H1 (cell line): ENCODE results near the gene TSSK6. TPM values are rescaled to one million over a fixed set of nuclear protein-coding genes. Genes with fewer than 3 reads are reported as not detected.
A peak's percentile ranks its signal among the peaks of the same experiment; 100 is the strongest.

Experiments
- CTCF ChIA-PET: fragments of 300-600 bp; sonication (Branson Sonifier 250); formaldehyde crosslinking; loops from one replicate; lab custom pipeline; 2021; ENCODE audit not compliant: partially characterized antibody; lab: Charles Lee
- POLR2A ChIA-PET: fragments of 300-600 bp; sonication (Branson Sonifier 250); formaldehyde crosslinking; loops from one replicate; lab custom pipeline; 2021; ENCODE audit warnings: inconsistent platforms; ENCODE audit not compliant: partially characterized antibody; lab: Charles Lee
- DNase-seq, 2 experiments: peaks; one replicate each; pipeline versions ENCODE4 v3.0.0 to v3.0.0-alpha.2; 2010 to 2022; ENCODE audit warnings: low spot score in 2 of 2, low read depth in 1 of 2, mixed read lengths in 1 of 2
- FAIRE-seq: peaks from 2 replicates; lab custom pipeline; 2011; peaks lifted over from hg19 to GRCh38; lab: Jason Lieb, UNC
- H2AFZ ChIP-seq: 2 replicates; pipeline ENCODE4 v1.8.1; 2012; ENCODE audit warnings: low read length, inconsistent platforms
- H2AK5ac ChIP-seq: 2 replicates; pipeline ENCODE4 v1.6.1; 2013; ENCODE audit warnings: low read depth, low read length
- H2BK120ac ChIP-seq: replicated peaks from 2 replicates; pipeline ENCODE3; 2013; ENCODE audit warnings: low read depth, low read length, inconsistent platforms
- H2BK12ac ChIP-seq: 2 replicates; pipeline ENCODE4 v1.6.1; 2013; ENCODE audit warnings: low read depth, low read length
- H2BK15ac ChIP-seq: 2 replicates; pipeline ENCODE4 v1.6.1; 2013; ENCODE audit warnings: low read length
- H2BK20ac ChIP-seq: 2 replicates; pipeline ENCODE4 v1.6.1; 2013; ENCODE audit warnings: low read length
- H2BK5ac ChIP-seq: 2 replicates; pipeline ENCODE4 v1.6.1; 2013; ENCODE audit warnings: low read depth, low read length
- H3K14ac ChIP-seq: 2 replicates; pipeline ENCODE4 v1.6.1; 2013; ENCODE audit warnings: inconsistent platforms; ENCODE audit not compliant: insufficient read length
- H3K18ac ChIP-seq: 2 replicates; pipeline ENCODE4 v1.6.1; 2013; ENCODE audit warnings: low read length; ENCODE audit errors: extremely low read depth
- H3K23ac ChIP-seq: 2 replicates; pipeline ENCODE4 v1.6.1; 2013; ENCODE audit warnings: inconsistent platforms; ENCODE audit not compliant: insufficient read length
- H3K23me2 ChIP-seq: 2 replicates; pipeline ENCODE4 v1.6.1; 2013; ENCODE audit warnings: low read depth, low read length
- H3K27ac ChIP-seq: 2 replicates; pipeline ENCODE4 v1.6.1; 2011; ENCODE audit warnings: low read depth, low read length, inconsistent platforms
- H3K27me3 ChIP-seq, 4 experiments: replicated peaks in 1 of 4; 1 replicate in 1 of 4; 2 replicates in 3 of 4; pipeline versions ENCODE4 v1.6.1 to v1.8.1; 2011 to 2013; ENCODE audit warnings: low read length in 3 of 4, mild to moderate bottlenecking in 3 of 4, inconsistent platforms in 2 of 4, mixed read lengths in 2 of 4, moderate library complexity in 1 of 4; ENCODE audit not compliant: control insufficient read depth in 3 of 4, insufficient read depth in 3 of 4; ENCODE audit errors: extremely low read depth in 1 of 4
- H3K36me3 ChIP-seq, 4 experiments: 2 replicates each; pipeline versions ENCODE4 v1.6.1 to v1.8.1; 2011 to 2013; ENCODE audit warnings: mild to moderate bottlenecking in 4 of 4, low read length in 3 of 4, moderate library complexity in 2 of 4, control low read depth in 1 of 4, inconsistent platforms in 1 of 4; ENCODE audit not compliant: insufficient read depth in 4 of 4, control insufficient read depth in 2 of 4
- H3K4ac ChIP-seq: replicated peaks from 2 replicates; pipeline ENCODE3; 2013; ENCODE audit warnings: low read length, low read depth, mixed read lengths, inconsistent platforms; ENCODE audit not compliant: insufficient read length
- H3K4me1 ChIP-seq, 4 experiments: replicated peaks in 1 of 4; 1 replicate in 1 of 4; 2 replicates in 3 of 4; pipeline versions ENCODE4 v1.6.1 to v1.8.1; 2011 to 2013; ENCODE audit warnings: low read length in 3 of 4, inconsistent platforms in 2 of 4, mixed read lengths in 1 of 4; ENCODE audit not compliant: insufficient read depth in 4 of 4, control insufficient read depth in 3 of 4
- H3K4me2 ChIP-seq, 2 experiments: 2 replicates each; pipeline versions ENCODE4 v1.6.1 to v1.8.1; 2011 to 2013; ENCODE audit warnings: low read depth in 2 of 2, low read length in 2 of 2, control low read depth in 1 of 2, inconsistent platforms in 1 of 2, mild to moderate bottlenecking in 1 of 2; ENCODE audit not compliant: insufficient read depth in 1 of 2
- H3K4me3 ChIP-seq, 4 experiments: fragments of 200-600, 300-600 bp in 1 of 4; sonication (generic), shearing (Covaris generic), sonication (Bioruptor Twin) in 1 of 4; 2 replicates each; pipeline versions ENCODE4 v1.5.1 to v1.8.1; 2011 to 2016; ENCODE audit warnings: low read length in 4 of 4, low read depth in 3 of 4, control low read depth in 2 of 4, inconsistent platforms in 2 of 4, mild to moderate bottlenecking in 2 of 4, mixed read lengths in 1 of 4, moderate library complexity in 1 of 4; ENCODE audit not compliant: insufficient read depth in 2 of 4; ENCODE audit errors: extremely low read depth in 1 of 4
- H3K56ac ChIP-seq: replicated peaks from 2 replicates; pipeline ENCODE3; 2013; ENCODE audit warnings: low read depth, mild to moderate bottlenecking, mixed read lengths, low read length, inconsistent platforms; ENCODE audit not compliant: insufficient read length
- H3K79me1 ChIP-seq: 2 replicates; pipeline ENCODE4 v1.6.1; 2013; ENCODE audit warnings: low read depth, low read length, control low read depth
- H3K79me2 ChIP-seq, 2 experiments: 2 replicates each; pipeline versions ENCODE4 v1.6.1 to v1.8.1; 2012 to 2013; ENCODE audit warnings: low read length in 2 of 2, mild to moderate bottlenecking in 2 of 2, inconsistent platforms in 1 of 2; ENCODE audit not compliant: insufficient read depth in 2 of 2, control insufficient read depth in 1 of 2
- H3K9ac ChIP-seq, 4 experiments: replicated peaks in 1 of 4; 1 replicate in 1 of 4; 2 replicates in 3 of 4; pipeline versions ENCODE4 v1.6.1 to v1.8.1; 2011 to 2013; ENCODE audit warnings: low read depth in 3 of 4, low read length in 3 of 4, control low read depth in 2 of 4, mild to moderate bottlenecking in 2 of 4, moderate library complexity in 2 of 4, inconsistent platforms in 1 of 4; ENCODE audit errors: extremely low read depth in 1 of 4
- H3K9me3 ChIP-seq, 2 experiments: 2 replicates each; pipeline versions ENCODE4 v1.6.1 to v1.8.1; 2012 to 2013; ENCODE audit warnings: mild to moderate bottlenecking in 2 of 2, moderate library complexity in 2 of 2, control low read depth in 1 of 2, inconsistent platforms in 1 of 2, low read depth in 1 of 2, low read length in 1 of 2, mixed read lengths in 1 of 2; ENCODE audit not compliant: insufficient read depth in 2 of 2
- H4K20me1 ChIP-seq, 2 experiments: replicated peaks in 1 of 2; 2 replicates each; pipeline versions ENCODE3 to v1.8.1; 2011 to 2013; ENCODE audit warnings: inconsistent platforms in 2 of 2, low read length in 2 of 2, mild to moderate bottlenecking in 1 of 2; ENCODE audit not compliant: insufficient read depth in 2 of 2, control insufficient read depth in 1 of 2
- H4K5ac ChIP-seq: 2 replicates; pipeline ENCODE4 v1.6.1; 2013; ENCODE audit warnings: low read length, low read depth, mixed read lengths, inconsistent platforms; ENCODE audit not compliant: insufficient read length
- H4K8ac ChIP-seq: 2 replicates; pipeline ENCODE4 v1.8.0; 2013; ENCODE audit warnings: mild to moderate bottlenecking, moderate library complexity, low read length, inconsistent platforms; ENCODE audit not compliant: insufficient read depth; ENCODE audit errors: extremely low read depth
- H4K91ac ChIP-seq: replicated peaks from 2 replicates; pipeline ENCODE3; 2013; ENCODE audit warnings: low read length, mixed read lengths, inconsistent platforms; ENCODE audit not compliant: insufficient read length
- CBX8 ChIP-seq: fragments of 300-800, 300-1000 bp; sonication (generic); IDR thresholded peaks from 2 replicates; pipeline ENCODE4 v1.7.1; 2016; ENCODE audit warnings: low read depth, low read length, borderline replicate concordance
- RAD21 ChIP-seq, 2 experiments: IDR thresholded peaks in 1 of 2; conservative IDR thresholded peaks in 1 of 2; 2 replicates each; pipeline ENCODE4 v1.6.1; 2011; ENCODE audit warnings: low read depth in 2 of 2, low read length in 2 of 2, improper control_type of control experiment in 1 of 2, inconsistent platforms in 1 of 2, mild to moderate bottlenecking in 1 of 2, moderate library complexity in 1 of 2
- RBBP5 ChIP-seq: IDR thresholded peaks from 2 replicates; pipeline ENCODE4 v1.7.1; 2012; ENCODE audit warnings: low read depth, mild to moderate bottlenecking, inconsistent platforms, low read length, moderate library complexity, borderline replicate concordance
- RNF2 ChIP-seq: fragments of 200-900, 300-1000 bp; sonication (generic); IDR thresholded peaks from 2 replicates; pipeline ENCODE4 v1.7.1; 2016; ENCODE audit warnings: borderline replicate concordance, low read depth, mild to moderate bottlenecking, antibody characterized with exemption, low read length; ENCODE audit not compliant: poor library complexity, severe bottlenecking; ENCODE audit errors: missing control alignments
- TEAD4 ChIP-seq: IDR thresholded peaks from 2 replicates; pipeline ENCODE4 v1.6.1; 2012; ENCODE audit warnings: low read depth, low read length, inconsistent platforms, mixed read lengths
- WGBS, 2 experiments: shearing (Covaris generic) in 1 of 2; methylation state at CpG; one replicate each; pipeline versions ENCODE4 v1.1.6 to v1.1.7; 2013 to 2015; ENCODE audit warnings: low lambda C conversion rate in 2 of 2, mixed read lengths in 2 of 2, inconsistent platforms in 1 of 2, low coverage in 1 of 2, missing lambda C conversion rate in 1 of 2; ENCODE audit not compliant: insufficient replicate concordance in 2 of 2, insufficient coverage in 1 of 2, insufficient read length in 1 of 2; ENCODE audit errors: extremely low coverage in 1 of 2, missing lambda C conversion rate in 1 of 2; 5-methylcytosine and 5-hydroxymethylcytosine counted together
- polyA plus RNA-seq, 7 experiments: library from polyadenylated mRNA; depleted of rRNA in 3 of 7; stranded (reverse) in 5 of 7; unstranded in 2 of 7; fragments of >200 nt in 5 of 7; fragments of 200-250 nt in 2 of 7; gene quantifications; 1 replicate in 5 of 7; 2 replicates in 1 of 7; 4 replicates in 1 of 7; pipeline versions ENCODE4 v1.2.1 to v1.2.3, GENCODE V29; 2011 to 2013; ENCODE audit warnings: missing spikeins in 2 of 7, mixed read lengths in 2 of 7
- total RNA-seq: library from RNA; stranded (reverse); fragmentation: NEBNext Ultra II Directional; extraction: Animal tissue kit (Norgen Biotek cat#: 25700); gene quantifications from 2 replicates; pipeline ENCODE4 v1.2.1, GENCODE V29; 2021
- TF ChIP-seq, protein P1 (sequence below): IDR thresholded peaks from 2 replicates; pipeline ENCODE4 v1.6.1; 2012; ENCODE audit warnings: low read length, inconsistent platforms
- TF ChIP-seq, protein P2 (sequence below): IDR thresholded peaks from 2 replicates; pipeline ENCODE4 v1.6.1; 2012; ENCODE audit warnings: inconsistent platforms

TSSK6 gene
- total and polyA plus RNA-seq, 2 of the 8 experiments (the other 6 are each of a cell fraction or from before 2014, with no cell fraction given): 3.6 to 7.8 TPM

DNA sequence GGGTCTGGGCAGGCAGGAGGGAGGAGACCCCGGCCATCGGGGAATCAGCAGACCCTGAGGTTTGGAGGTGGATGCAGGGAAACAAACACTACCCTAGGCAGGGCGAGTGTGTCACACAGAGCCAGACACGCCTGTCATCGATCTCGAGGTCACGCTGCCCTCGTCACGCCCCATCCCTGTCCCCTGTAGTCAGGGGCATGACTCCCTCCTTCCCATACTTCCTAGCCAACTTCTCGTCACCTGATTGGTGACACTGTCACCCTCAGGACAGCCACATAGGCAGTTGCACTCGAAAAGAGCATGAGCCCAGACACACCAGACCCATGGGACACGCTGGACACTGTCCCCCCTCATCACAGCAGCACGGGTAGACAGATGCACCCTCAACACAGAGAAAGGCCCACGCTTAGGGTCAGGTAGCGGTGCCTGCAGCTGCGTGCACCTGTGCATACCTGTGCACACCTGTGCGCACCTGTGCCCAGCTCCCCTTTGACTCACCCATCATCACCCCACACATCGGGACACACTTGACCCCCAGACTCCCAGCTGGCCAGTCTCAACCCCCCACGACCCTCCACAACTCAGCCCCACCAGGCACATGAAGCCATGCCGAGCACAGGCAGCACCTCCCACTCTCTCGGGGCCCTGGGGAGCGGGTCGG lies 34.6 kb upstream of the TSSK6 start:
- no peak overlapping the region for H4K5ac ChIP-seq
- H3K27me3 ChIP-seq: no peaks in the 10 kb centered on the region; a peak in 1 of 7 replicates
- H3K9ac ChIP-seq: no peak overlapping the region; a peak in 2 of 7 replicates
- no peak overlapping the region for H3K56ac ChIP-seq
- no peaks in the 10 kb centered on the region for H4K20me1 ChIP-seq
- H3K4me1 ChIP-seq: no peaks in the 10 kb centered on the region; a peak in 3 of 7 replicates
- H2AK5ac ChIP-seq: 0 out of 2 replicates have a peak overlapping the region, but pooled peaks have one; percentile 53
- H3K79me2 ChIP-seq: no peaks in the 10 kb centered on the region
- peak overlapping the region; percentile 39; the same call in 1 of the 2 replicates for H2BK12ac ChIP-seq
- no peaks in the 10 kb centered on the region for H3K79me1 ChIP-seq
- no peak overlapping the region for H4K8ac ChIP-seq
- H3K4me3 ChIP-seq: no peak overlapping the region
- H2AFZ ChIP-seq: no peak overlapping the region
- 0 out of 2 replicates have a peak overlapping the region, but pooled peaks have one; percentile 61 for H2BK20ac ChIP-seq
- H3K4me2 ChIP-seq: no peak overlapping the region
- H3K4ac ChIP-seq: no peak overlapping the region
- TF ChIP-seq RNF2 (no peak), RAD21 (IDR thresholded peaks at IDR 0.05 in 1 of 2, conservative IDR thresholded peaks at IDR 0.05 in 1 of 2; ENCODE audit: low read depth in 2 of 2, low read length in 2 of 2) (no peak), CBX8 (no peak), RBBP5 (no peak), TEAD4 (no peak)
- TF ChIP-seq, protein P1, sequence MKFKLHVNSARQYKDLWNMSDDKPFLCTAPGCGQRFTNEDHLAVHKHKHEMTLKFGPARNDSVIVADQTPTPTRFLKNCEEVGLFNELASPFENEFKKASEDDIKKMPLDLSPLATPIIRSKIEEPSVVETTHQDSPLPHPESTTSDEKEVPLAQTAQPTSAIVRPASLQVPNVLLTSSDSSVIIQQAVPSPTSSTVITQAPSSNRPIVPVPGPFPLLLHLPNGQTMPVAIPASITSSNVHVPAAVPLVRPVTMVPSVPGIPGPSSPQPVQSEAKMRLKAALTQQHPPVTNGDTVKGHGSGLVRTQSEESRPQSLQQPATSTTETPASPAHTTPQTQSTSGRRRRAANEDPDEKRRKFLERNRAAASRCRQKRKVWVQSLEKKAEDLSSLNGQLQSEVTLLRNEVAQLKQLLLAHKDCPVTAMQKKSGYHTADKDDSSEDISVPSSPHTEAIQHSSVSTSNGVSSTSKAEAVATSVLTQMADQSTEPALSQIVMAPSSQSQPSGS: no peak
- TF ChIP-seq, protein P2, sequence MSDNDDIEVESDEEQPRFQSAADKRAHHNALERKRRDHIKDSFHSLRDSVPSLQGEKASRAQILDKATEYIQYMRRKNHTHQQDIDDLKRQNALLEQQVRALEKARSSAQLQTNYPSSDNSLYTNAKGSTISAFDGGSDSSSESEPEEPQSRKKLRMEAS: no peak
- no peak overlapping the region for H2BK120ac ChIP-seq
- H4K91ac ChIP-seq: no peak overlapping the region
- H3K14ac ChIP-seq: no peak overlapping the region
- H3K23ac ChIP-seq: no peak overlapping the region
- H2BK15ac ChIP-seq: peak overlapping the region; percentile 31; the same call in 1 of the 2 replicates
- ChIA-PET CTCF (interaction anchor here (8.0 to 15.7 kb wide), 3 partner anchors 12 to 20 kb away, joined by 104 to 223 read pairs (median 181); partner anchors contain the start of genes CILP2 and YJEFN3), POLR2A (interaction anchor here (1.0 to 1.8 kb wide), 2 partner anchors 17 to 21 kb away, joined by 5 to 7 read pairs; partner anchors contain the start of gene YJEFN3)
- FAIRE-seq (no peak), DNase-seq (no peak)
- H3K36me3 ChIP-seq: no peaks in the 10 kb centered on the region
- H3K9me3 ChIP-seq: no peaks in the 10 kb centered on the region
- no peak overlapping the region; the same call in none of the 2 replicates for H3K18ac ChIP-seq
- H2BK5ac ChIP-seq: peak overlapping the region; percentile 8; the same call in 1 of the 2 replicates
- 90% methylated on average over 21 of the region's 23 CpGs; no CpG with 5 or more reads in 1 of the 2 experiments for WGBS, 2 experiments
- no peaks in the 10 kb centered on the region for H3K23me2 ChIP-seq
- no peak overlapping the region for H3K27ac ChIP-seq
